Gastrocnemius medialis (tissue), 4 donors: ENCODE measurements around the gene EXOSC5. TPM values are rescaled to one million over a fixed set of nuclear protein-coding genes. Genes with fewer than 3 reads are reported as not detected.

Experiments
- ATAC-seq, 2 donors: fragments of 150-250 bp; one replicate each; pipeline ENCODE4 v1.9.1; 2016
- DNase-seq, 2 donors: peaks; one replicate each; pipeline ENCODE4 v3.0.0-alpha.2; 2019
- H3K27ac ChIP-seq, 4 donors: fragments of 200-600 bp; sonication (generic); 1 replicate in 1 of 4; 2 replicates in 3 of 4; pipeline ENCODE4 v1.5.1; 2016 to 2018; ENCODE audit warnings: mild to moderate bottlenecking in 2 of 4, moderate library complexity in 1 of 4
- H3K27me3 ChIP-seq, 3 donors: fragments of 200-600 bp; sonication (generic) in 2 of 3; 1 replicate in 1 of 3; 2 replicates in 2 of 3; pipeline versions ENCODE4 v1.5.1 to v1.6.0; 2016 to 2019; ENCODE audit warnings: mild to moderate bottlenecking in 1 of 3, moderate library complexity in 1 of 3
- H3K36me3 ChIP-seq, 2 donors: fragments of 200-600 bp; sonication (generic) in 1 of 2; one replicate each; pipeline ENCODE4 v1.5.1; 2017 to 2018
- H3K4me1 ChIP-seq, 2 donors: fragments of 200-600 bp; sonication (generic) in 1 of 2; one replicate each; pipeline ENCODE4 v1.5.1; 2016 to 2017; ENCODE audit warnings: mild to moderate bottlenecking in 2 of 2
- H3K4me3 ChIP-seq, 4 donors: fragments of 200-600 bp; sonication (generic) in 3 of 4; 1 replicate in 1 of 4; 2 replicates in 3 of 4; pipeline ENCODE4 v1.5.1; 2016 to 2019; ENCODE audit warnings: mild to moderate bottlenecking in 2 of 4
- H3K9me3 ChIP-seq, 3 donors: fragments of 200-600 bp; sonication (generic) in 2 of 3; 1 replicate in 1 of 3; 2 replicates in 2 of 3; pipeline ENCODE4 v1.5.1; 2016 to 2019
- CTCF ChIP-seq, 5 experiments: fragments of 450-650 bp in 3 of 5; fragments of 200-600 bp in 2 of 5; sonication (generic) in 2 of 5; IDR thresholded peaks in 4 of 5; conservative IDR thresholded peaks in 1 of 5; 1 replicate in 4 of 5; 2 replicates in 1 of 5; pipeline ENCODE4 v1.5.1; 2016 to 2019; ENCODE audit warnings: antibody characterized with exemption in 5 of 5, mild to moderate bottlenecking in 3 of 5, moderate library complexity in 3 of 5
- POLR2A ChIP-seq, 2 donors: fragments of 450-650 bp; IDR thresholded peaks; one replicate each; pipeline ENCODE4 v1.6.1; 2017; ENCODE audit warnings: antibody characterized with exemption in 2 of 2, mild to moderate bottlenecking in 2 of 2, moderate library complexity in 2 of 2
- in situ Hi-C, 4 donors: fragments of 200-750 bp; cut with MboI; loops; one replicate each; pipeline versions ENCODE4 v1.15.0 to v1.8.0; 2017; ENCODE audit warnings: low sequenced_read_pairs in 4 of 4
- intact Hi-C: fragments of 100-400 bp; cut with DNase I; formaldehyde crosslinking; loops from one replicate; pipeline ENCODE4 v1.15.1; 2023; ENCODE audit warnings: low total_unique reads
- total RNA-seq, 4 donors: library from RNA; depleted of rRNA; stranded (reverse); fragments of >200 nt; gene quantifications; one replicate each; pipeline versions ENCODE4 v1.1.0 to v1.2.3, GENCODE V29; 2016

Gene EXOSC5
- total RNA-seq, 4 donors from 2014 or later = 29.1 to 61.9 (median 40.9) TPM

- intact Hi-C loops = no loop called here
- no peaks in the 10 kb centered on the region for H3K27me3 ChIP-seq
- TF ChIP-seq POLR2A (IDR thresholded peaks at IDR 0.05) (no peak), CTCF (IDR thresholded peaks at IDR 0.05 in 4 of 5, conservative IDR thresholded peaks at IDR 0.05 in 1 of 5) (no peak)
- H3K9me3 ChIP-seq = no peaks in the 10 kb centered on the region
- H3K27ac ChIP-seq = no peak overlapping the region
- in situ Hi-C loops = no loop called here
- peaks cover 8 to 19% of the 10 kb centered on the region in 2 donors for H3K4me1 ChIP-seq
- DNase-seq (no peak), ATAC-seq (no peak)
- peaks cover 0 to 68% of the 10 kb centered on the region in 2 donors for H3K36me3 ChIP-seq
- H3K4me3 ChIP-seq = no peak overlapping the region
Measured at GRCh38 chr19:41424335-41425173, 27.4 kb upstream of the EXOSC5 start.

GRCh38 chr19:41422955-41423354 is 25.8 kb upstream of the EXOSC5 start:
- H3K4me3 ChIP-seq = no peak overlapping the region
- H3K36me3 ChIP-seq = peaks cover 0 to 84% of the 10 kb centered on the region in 2 donors
- intact Hi-C loops (no loop called here), in situ Hi-C loops (no loop called here)
- no peak overlapping the region for H3K27ac ChIP-seq
- TF ChIP-seq CTCF (IDR thresholded peaks at IDR 0.05 in 4 of 5, conservative IDR thresholded peaks at IDR 0.05 in 1 of 5) (no peak), POLR2A (IDR thresholded peaks at IDR 0.05) (no peak)
- H3K4me1 ChIP-seq = peaks cover 8 to 13% of the 10 kb centered on the region in 2 donors
- no peak for ATAC-seq
- H3K9me3 ChIP-seq = no peaks in the 10 kb centered on the region
- no peaks in the 10 kb centered on the region for H3K27me3 ChIP-seq
- DNase-seq = no peak

GRCh38 chr19:41422456-41422855 is 25.3 kb upstream of the EXOSC5 start:
- H3K4me3 ChIP-seq = no peak overlapping the region
- intact Hi-C loops = no loop called here
- TF ChIP-seq CTCF (IDR thresholded peaks at IDR 0.05 in 4 of 5, conservative IDR thresholded peaks at IDR 0.05 in 1 of 5) = no peak
- TF ChIP-seq POLR2A (IDR thresholded peaks at IDR 0.05) = no peak
- peaks cover 3 to 10% of the 10 kb centered on the region in 2 donors for H3K4me1 ChIP-seq
- H3K9me3 ChIP-seq = no peaks in the 10 kb centered on the region
- no peak for DNase-seq
- in situ Hi-C loops = no loop called here
- no peak overlapping the region for H3K27ac ChIP-seq
- H3K27me3 ChIP-seq = no peaks in the 10 kb centered on the region
- no peak for ATAC-seq
- H3K36me3 ChIP-seq = peaks cover 0 to 85% of the 10 kb centered on the region in 2 donors

- Histone ChIP-seq H3K4me3 (no peak overlapping the region), H3K4me1 (peaks cover 2 to 6% of the 10 kb centered on the region in 2 donors), H3K36me3 (peaks cover 0 to 85% of the 10 kb centered on the region in 2 donors), H3K9me3 (no peaks in the 10 kb centered on the region), H3K27ac (no peak overlapping the region), H3K27me3 (no peaks in the 10 kb centered on the region)
- in situ Hi-C loops (no loop called here), intact Hi-C loops (no loop called here)
- ATAC-seq = no peak
- TF ChIP-seq POLR2A (IDR thresholded peaks at IDR 0.05) (no peak), CTCF (IDR thresholded peaks at IDR 0.05 in 4 of 5, conservative IDR thresholded peaks at IDR 0.05 in 1 of 5) (no peak)
- no peak for DNase-seq
Measured at GRCh38 chr19:41421973-41422372, 24.8 kb upstream of the EXOSC5 start.
